Stimulated activated CD4-positive, alpha-beta T cell treated with anti-CD3 and anti-CD28 coated beads, TNF-alpha, amount 100 ng/mL, for 48 hours (primary cell): ENCODE results near the gene ANKRD31.
"Not testable (repeated sequence)": the region's sequence is repeated elsewhere in the genome, so short reads cannot be mapped to it uniquely, and the experiment has no call there.

Source experiments
- DNase-seq, 3 donors: peaks; one replicate each; pipeline ENCODE4 v3.0.0-alpha.2; 2020; ENCODE audit warnings: low read depth in 3 of 3

ANKRD31 gene

GRCh38 chr5:75225506-75225905 is 11.2 kb downstream of the ANKRD31 start:
- no peak for DNase-seq

- DNase-seq, result not testable (repeated sequence)
Observed at GRCh38 chr5:75220787-75221186, 15.9 kb downstream of the ANKRD31 start.

GRCh38 chr5:75214928-75215327 is 21.8 kb downstream of the ANKRD31 start:
- DNase-seq, result no peak

GRCh38 chr5:75214409-75214808 is 22.3 kb downstream of the ANKRD31 start:
- no peak for DNase-seq

- DNase-seq, result no peak
Observed at GRCh38 chr5:75203604-75204003, 33.1 kb downstream of the ANKRD31 start.

- no peak for DNase-seq
Observed at GRCh38 chr5:75202935-75203334, 33.7 kb downstream of the ANKRD31 start.

GRCh38 chr5:75200776-75201175 is 35.9 kb downstream of the ANKRD31 start:
- no peak for DNase-seq

GRCh38 chr5:75199946-75200345 is 36.7 kb downstream of the ANKRD31 start:
- DNase-seq, result no peak

GRCh38 chr5:75199071-75199470 is 37.6 kb downstream of the ANKRD31 start:
- no peak for DNase-seq

- DNase-seq, result no peak
Observed at GRCh38 chr5:75197745-75198144, 38.9 kb downstream of the ANKRD31 start.

- peak in 1 of 3 donors; percentile 16 for DNase-seq
Observed at GRCh38 chr5:75192804-75193203, 43.9 kb downstream of the ANKRD31 start.

- DNase-seq, result no peak
Observed at GRCh38 chr5:75192264-75192663, 44.4 kb downstream of the ANKRD31 start.

GRCh38 chr5:75190227-75190626 is 46.5 kb downstream of the ANKRD31 start:
- DNase-seq, result no peak

- DNase-seq, result no peak
Observed at GRCh38 chr5:75189353-75189752, 47.3 kb downstream of the ANKRD31 start.

GRCh38 chr5:75185763-75186162 is 50.9 kb downstream of the ANKRD31 start:
- no peak for DNase-seq

GRCh38 chr5:75176009-75176408 is 60.7 kb downstream of the ANKRD31 start:
- DNase-seq, result not testable (repeated sequence)

GRCh38 chr5:75174872-75175271 is 61.8 kb downstream of the ANKRD31 start:
- DNase-seq, result not testable (repeated sequence)

GRCh38 chr5:75169516-75169915 is 67.2 kb downstream of the ANKRD31 start:
- DNase-seq, result no peak

- DNase-seq, result no peak
Observed at GRCh38 chr5:75168026-75168735, 68.5 kb downstream of the ANKRD31 start.

- no peak for DNase-seq
Observed at GRCh38 chr5:75167345-75167744, 69.3 kb downstream of the ANKRD31 start.

GRCh38 chr5:75161508-75161907 is 75.2 kb downstream of the ANKRD31 start:
- DNase-seq, result not testable (repeated sequence)

GRCh38 chr5:75156585-75156984 is 80.1 kb downstream of the ANKRD31 start:
- no peak for DNase-seq

GRCh38 chr5:75152860-75153259 is 83.8 kb downstream of the ANKRD31 start:
- DNase-seq, result no peak

GRCh38 chr5:75148051-75148450 is 88.6 kb downstream of the ANKRD31 start:
- no peak for DNase-seq
